HG03575 (cell line): ENCODE results near the gene TLE1.
"Not testable (repeated sequence)": the region's sequence is repeated elsewhere in the genome, so short reads cannot be mapped to it uniquely, and the experiment has no call there.

Experiments used
- ATAC-seq: cut with Tn5 transposase; IDR thresholded peaks from one replicate; pipeline ENCODE4 v1.9.1; 2021; ENCODE audit not compliant: unreplicated experiment, insufficient number of reproducible peaks, low FRiP score; ENCODE audit errors: extremely low read depth

TLE1 gene

GRCh38 chr9:81689343-81690175 is at the start of gene TLE1:
Gene TLE1, minus strand, starts transcription at chr9:81689547. Its CDS starts 1,307 bp downstream, at chr9:81688240.
- ATAC-seq: no peak

- no peak for ATAC-seq
Measured at GRCh38 chr9:81737871-81738507, 48.6 kb upstream of the TLE1 start.

DNA sequence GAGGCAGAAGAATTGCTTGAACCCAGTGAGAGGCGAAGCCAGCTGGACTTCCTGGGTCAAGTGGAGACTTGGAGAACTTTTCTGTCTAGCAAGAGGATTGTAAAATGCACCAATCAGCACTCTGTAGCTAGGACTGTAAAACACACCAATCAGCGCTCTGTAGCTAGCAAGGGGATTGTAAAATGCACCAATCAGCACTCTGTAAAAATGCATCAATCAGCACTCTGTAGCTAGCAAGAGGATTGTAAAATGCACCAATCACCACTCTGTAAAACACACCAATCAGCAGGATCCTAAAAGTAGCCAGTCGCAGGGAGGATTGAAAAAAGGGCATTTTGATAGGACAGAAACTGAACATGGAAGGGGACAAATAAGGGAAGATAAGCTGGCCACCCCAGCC is 41.2 kb upstream of the TLE1 start:
- not testable (repeated sequence) for ATAC-seq

DNA sequence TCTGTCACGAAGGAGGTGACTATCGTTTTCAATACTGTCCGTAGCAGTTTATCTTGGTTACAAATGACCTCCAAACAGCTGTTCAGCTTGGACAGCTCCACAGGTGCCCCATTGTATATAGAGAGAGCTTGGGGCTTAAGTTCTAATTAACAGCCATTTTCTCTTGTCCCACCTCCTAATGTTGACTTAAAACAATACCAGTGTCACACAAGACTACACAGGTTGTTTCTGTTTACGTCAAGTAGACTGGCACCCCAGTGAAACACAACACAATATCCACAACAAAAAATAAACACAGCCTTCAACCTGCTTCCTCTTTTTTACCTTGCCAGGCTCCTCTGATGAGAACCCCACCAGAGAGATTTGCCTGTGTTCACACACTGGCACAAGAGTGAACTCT is 39.8 kb upstream of the TLE1 start:
- ATAC-seq: peak; percentile 78

DNA sequence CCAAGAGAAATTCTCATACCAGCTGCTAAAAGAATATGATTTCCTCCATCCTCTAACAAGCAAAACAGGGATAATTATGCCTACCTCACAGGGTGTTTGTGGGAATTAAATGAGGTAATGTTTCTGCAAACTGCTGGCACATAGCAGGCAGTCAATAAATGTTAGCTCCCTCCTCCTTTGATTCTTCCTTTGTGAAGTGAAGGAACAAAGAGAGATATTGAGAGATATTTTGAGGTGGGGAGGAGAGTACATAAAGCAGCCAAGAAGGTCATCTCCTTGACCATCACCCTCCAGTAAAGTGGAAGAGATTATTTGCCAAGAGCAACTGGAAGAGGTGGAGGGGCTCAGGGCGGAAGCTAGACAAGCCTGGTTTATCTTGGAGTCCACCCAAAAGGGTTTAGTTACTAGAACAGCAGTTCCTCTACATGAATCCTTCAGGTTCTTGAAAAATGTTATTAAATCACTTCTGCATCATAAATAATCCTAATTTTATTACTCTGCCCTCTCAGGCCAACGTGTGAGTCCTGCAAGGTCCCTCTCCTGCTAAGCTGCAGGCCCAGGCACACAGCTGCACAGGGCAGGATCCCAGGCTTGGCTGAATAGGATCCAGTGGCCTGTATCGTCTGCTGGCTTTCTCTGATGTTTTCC is 35.0 kb upstream of the TLE1 start:
- ATAC-seq: no peak

- no peak for ATAC-seq
Measured at GRCh38 chr9:81722277-81722676, 32.9 kb upstream of the TLE1 start.

DNA sequence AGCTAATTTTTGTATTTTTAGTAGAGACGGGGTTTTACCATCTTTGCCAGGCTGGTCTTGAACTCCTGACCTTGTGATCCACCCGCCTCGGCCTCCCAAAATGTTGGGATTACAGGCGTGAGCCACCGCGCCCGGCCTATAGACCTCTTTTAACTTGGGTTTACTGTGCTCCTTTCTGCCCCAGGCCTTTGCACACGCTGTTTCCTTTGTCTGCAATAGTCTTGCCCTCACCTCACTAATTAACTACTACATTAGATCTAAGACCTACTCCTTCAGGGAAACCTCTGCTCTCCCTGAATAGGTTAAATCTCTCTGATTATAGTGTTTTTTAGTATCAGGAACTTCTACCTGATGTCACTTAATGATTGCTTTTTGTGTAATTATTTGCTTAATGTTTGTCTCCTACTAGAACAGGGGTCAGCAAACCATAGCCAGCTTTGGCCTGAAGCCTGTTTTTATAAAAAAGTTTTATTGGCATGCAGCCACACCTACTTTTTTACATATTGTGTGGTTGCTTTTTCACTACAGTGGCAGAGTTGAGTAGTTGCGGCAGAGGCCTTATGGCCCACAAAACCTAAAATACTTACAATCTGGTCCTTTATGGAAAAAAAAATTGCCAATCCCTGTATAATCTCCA is 31.2 kb upstream of the TLE1 start:
- no peak for ATAC-seq

DNA sequence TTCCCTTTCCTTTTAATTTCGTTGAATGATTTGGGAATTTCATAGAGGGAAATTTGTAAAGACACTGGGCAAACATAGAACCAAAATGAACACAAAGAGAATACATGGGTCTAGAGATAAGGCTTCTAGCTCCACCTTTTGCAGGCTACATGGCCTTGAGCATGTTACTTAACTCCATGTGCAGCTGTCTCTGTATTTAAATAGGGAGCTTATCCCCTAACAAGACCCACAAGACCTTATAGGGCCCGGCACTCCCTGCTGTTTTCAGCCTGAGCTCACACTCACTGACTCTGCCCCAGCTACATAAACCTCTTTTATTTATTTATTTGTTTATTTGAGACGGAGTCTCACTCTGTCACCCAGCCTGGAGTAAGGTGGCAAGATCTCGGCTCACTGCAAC is 30.6 kb upstream of the TLE1 start:
- ATAC-seq: no peak

DNA sequence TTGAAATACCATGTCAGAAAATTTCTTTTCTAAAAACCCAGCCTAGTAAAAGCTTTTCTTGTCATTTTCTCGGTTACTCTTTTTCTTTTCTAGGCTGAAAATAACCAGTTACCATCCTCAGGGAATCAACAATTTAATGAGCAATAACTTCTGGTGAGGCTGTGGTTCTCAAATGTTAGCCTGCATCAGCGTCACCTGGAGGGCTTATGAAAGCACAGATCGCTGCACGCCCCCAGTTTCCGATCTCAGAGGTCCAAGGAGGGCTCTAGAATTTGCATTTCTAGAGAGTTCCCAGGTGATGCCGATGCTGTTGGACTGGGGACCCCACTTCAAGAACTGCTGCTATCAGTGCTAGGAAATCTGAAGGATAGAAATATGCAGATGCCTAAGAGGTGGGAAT is 28.9 kb upstream of the TLE1 start:
- ATAC-seq: no peak

DNA sequence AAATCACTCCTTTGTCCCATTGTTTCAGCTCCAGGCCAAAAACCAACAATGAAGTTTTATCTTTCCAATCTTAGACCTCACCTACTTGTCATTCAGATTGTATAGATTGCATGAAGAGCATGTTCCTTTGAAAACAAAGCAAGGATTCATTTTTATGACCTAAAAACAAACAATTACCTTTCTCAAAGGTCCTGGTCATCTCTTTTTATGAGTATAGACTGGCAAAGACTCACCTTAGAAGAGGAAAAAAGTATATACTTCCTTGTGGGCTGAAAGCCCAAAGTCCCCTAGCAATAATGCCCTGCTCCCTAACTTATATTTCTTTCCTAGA is 28.4 kb upstream of the TLE1 start:
- ATAC-seq: no peak

DNA sequence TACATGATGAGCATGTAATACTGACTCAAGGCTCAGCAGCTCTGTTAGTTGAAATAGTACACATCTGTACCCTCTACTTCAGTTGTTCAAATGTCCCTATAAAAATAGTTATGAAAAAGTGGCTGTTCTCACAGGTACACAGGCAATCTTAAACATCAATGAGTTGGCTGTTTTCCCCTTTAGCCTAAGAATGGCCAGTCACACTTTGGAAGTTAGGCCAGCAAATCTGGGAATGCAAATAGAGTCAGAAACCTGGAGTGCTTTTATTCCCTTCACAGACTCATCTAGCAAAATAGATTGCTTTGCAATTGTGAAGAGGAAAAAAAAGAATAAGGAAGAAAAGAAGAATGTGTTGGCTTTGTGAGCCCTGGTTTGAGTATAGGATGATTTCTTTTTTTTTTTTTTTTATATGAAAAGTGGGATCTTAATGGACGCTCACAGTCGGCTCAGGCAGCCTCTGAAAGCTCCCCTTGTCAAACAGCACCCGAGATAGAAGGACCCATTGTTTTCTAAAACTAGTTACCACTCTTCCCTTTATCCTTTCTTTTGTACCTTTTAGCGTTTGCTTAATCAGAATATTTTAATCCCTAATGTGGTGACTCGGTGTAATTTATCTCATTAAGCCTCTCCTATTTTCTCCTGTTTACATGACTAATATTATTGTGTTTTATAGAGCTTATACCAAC is 27.9 kb upstream of the TLE1 start:
- no peak for ATAC-seq

DNA sequence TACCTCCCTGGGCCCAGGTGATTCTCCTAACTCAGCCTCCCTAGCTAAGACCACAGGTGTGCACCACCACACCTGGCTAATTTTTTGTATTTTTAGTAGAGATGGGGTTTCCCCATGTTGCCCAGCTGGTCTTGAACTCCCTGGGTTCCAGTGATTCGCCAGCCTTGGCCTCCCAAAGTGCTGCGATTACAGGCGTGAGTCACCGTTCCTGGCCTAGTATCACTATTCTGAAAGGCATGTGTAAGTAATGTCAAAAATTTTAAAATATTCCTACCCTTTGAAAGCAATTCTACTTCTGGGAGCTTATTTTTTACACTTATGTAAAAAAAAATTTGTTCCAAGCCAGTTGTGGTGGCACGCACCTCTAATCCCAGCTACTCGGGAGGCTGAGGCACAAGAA is 27.1 kb upstream of the TLE1 start:
- no peak for ATAC-seq

GRCh38 chr9:81705578-81705977 is 16.2 kb upstream of the TLE1 start:
- ATAC-seq: no peak

DNA sequence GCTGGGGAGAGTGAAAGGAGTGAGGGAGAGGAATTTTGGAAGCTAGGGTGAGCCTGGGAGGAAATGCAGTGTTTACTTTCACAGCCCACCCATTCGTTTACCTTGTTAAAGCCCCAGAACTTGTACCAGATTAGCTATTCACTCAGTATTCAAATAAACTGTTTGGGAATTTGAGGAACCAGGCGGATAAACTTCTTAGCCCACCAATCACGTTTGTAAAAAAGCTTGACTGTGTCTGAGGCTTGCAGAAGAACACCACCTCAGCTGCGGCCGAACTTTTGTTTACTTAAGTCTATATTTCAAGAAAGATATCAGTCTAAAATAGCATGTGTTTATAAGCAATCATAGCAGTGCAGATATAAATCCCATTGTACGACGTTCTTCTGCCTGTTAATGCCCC is 5.2 kb upstream of the TLE1 start:
- ATAC-seq: no peak

DNA sequence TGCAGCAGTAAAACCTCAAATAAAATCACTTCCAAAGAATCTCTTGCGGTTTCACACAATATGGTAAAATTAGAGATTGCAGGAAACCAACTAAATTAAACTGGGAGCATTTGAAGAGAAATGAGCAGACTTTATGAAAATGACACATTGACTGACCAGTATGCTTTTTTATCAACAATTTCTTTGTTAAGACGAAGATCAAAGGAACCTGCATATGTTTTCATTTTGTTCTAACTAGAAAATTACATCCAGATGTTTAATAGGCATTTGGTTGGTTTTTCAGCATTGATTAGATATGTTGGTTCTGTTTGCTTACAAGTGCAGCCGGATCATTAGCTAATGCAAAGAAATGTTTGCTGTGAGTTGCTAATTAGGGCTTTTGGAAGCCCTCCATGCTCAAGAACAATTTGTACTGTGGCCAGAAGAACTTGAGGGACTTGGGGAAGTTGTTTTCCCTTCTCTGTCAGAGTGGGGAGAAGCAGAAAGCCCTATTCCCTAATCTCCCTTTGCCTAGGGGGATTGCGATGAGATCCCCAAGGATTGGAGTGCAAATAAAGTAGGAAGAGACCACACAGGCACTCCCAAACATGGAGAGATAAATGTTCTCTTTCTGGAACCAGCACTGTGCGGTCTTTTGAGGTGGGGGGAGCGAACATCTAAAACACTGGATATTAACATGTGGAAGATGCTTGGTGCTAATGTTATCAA is 4.5 kb upstream of the TLE1 start:
- ATAC-seq: no peak

- no peak for ATAC-seq
Measured at GRCh38 chr9:81690251-81690851, 1.0 kb upstream of the TLE1 start.

GRCh38 chr9:81689093-81689342 is 329 bp downstream of the TLE1 start:
- not testable (repeated sequence) for ATAC-seq

DNA sequence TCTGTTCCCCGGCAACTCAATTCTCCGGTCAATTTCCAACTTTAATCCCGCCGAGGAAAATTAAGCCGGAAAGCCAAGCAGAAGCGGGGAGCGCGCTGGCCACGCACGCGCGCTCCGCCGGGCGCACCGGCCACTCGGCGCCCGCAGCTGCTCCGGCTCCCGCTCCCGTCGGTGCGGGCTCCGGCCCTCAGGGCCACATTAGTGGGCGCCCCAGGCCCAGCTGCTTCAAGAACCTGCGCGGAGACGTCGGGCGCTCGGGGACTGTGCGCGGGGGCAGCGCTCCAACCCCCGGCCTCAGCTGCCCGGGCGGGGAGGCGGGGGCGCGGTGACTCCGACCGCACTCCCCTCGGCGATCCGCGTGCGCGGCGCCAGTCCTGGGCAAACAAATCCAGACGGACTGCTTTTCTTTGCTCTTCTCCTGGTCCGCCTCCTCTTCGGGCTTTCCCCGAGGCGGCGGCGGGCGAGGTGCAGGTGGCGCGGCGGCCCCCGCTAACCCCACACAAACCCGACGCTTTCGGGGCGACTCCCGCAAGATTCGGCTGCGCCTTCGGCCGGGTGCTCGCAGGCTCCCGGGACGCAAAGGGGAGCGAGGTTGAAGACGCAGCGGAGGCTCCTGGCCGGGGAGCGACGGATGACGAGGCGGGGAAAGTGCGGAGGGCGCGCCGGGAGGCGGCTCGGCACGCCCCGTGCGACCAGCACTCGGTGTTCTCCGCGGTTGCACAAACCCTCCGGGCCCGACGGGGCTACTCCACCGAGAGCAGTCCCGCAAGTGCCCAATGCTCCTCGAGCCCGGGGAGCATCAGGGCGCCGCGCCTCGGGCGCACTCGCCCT is 870 bp downstream of the TLE1 start:
- not testable (repeated sequence) for ATAC-seq
